SU-DHL-6 (cell line): ENCODE results near the gene KDM1B.

ENCODE experiments used
- H2AFZ ChIP-seq: fragments of 200-600 bp; sonication (generic); 2 replicates; pipeline ENCODE4 v1.6.1; 2014; ENCODE audit warnings: low read depth, mild to moderate bottlenecking, moderate library complexity, mixed read lengths, antibody characterized with exemption, low read length; ENCODE audit not compliant: severe bottlenecking
- H3F3A ChIP-seq: fragments of 200-600 bp; shearing (Covaris generic); 2 replicates; pipeline ENCODE4 v1.6.0; 2016; ENCODE audit warnings: antibody characterized with exemption, mild to moderate bottlenecking; ENCODE audit not compliant: insufficient read depth
- H3K27ac ChIP-seq: fragments of 200-600 bp; sonication (generic); 2 replicates; pipeline ENCODE4 v1.5.1; 2016; ENCODE audit warnings: low read depth, mild to moderate bottlenecking, low read length, moderate library complexity, mixed read lengths
- H3K27me3 ChIP-seq: fragments of 200-600 bp; sonication (generic), shearing (Covaris generic); 2 replicates; pipeline ENCODE4 v1.6.0; 2014; ENCODE audit warnings: mild to moderate bottlenecking, low read length
- H3K36me3 ChIP-seq: fragments of 200-600 bp; sonication (generic); 2 replicates; pipeline ENCODE4 v1.6.1; 2014; ENCODE audit warnings: mild to moderate bottlenecking, low read length, mixed read lengths
- H3K4me2 ChIP-seq: fragments of 300-600, 200-600 bp; shearing (Covaris generic), sonication (generic); 2 replicates; pipeline ENCODE4 v1.6.0; 2014; ENCODE audit warnings: low read length, low read depth, mild to moderate bottlenecking; ENCODE audit not compliant: poor library complexity, severe bottlenecking
- H3K4me3 ChIP-seq: fragments of 200-600 bp; sonication (generic); 2 replicates; pipeline ENCODE4 v1.5.1; 2014; ENCODE audit warnings: antibody characterized with exemption, low read length, mild to moderate bottlenecking, mixed read lengths; ENCODE audit not compliant: insufficient read depth, poor library complexity, severe bottlenecking
- H3K79me2 ChIP-seq: fragments of 200-600 bp; sonication (generic); 2 replicates; pipeline ENCODE4 v1.6.1; 2014; ENCODE audit warnings: mild to moderate bottlenecking, low read length, moderate library complexity; ENCODE audit not compliant: insufficient read depth
- H3K9ac ChIP-seq: fragments of 200-600 bp; sonication (generic); 2 replicates; pipeline ENCODE4 v1.7.0; 2014; ENCODE audit warnings: mild to moderate bottlenecking, low read length
- H3K9me2 ChIP-seq: fragments of 200-600 bp; sonication (generic); replicated peaks from 2 replicates; pipeline ENCODE4 v1.6.1; 2014; ENCODE audit warnings: low read length; ENCODE audit not compliant: insufficient read depth
- H3K9me3 ChIP-seq: fragments of 200-600 bp; sonication (generic); 2 replicates; pipeline ENCODE4 v1.6.1; 2014; ENCODE audit warnings: low read length, mixed read lengths; ENCODE audit not compliant: insufficient read depth
- H4K20me1 ChIP-seq: fragments of 200-600 bp; sonication (generic); 2 replicates; pipeline ENCODE4 v1.6.1; 2014; ENCODE audit warnings: low read depth, mild to moderate bottlenecking, antibody characterized with exemption, low read length, moderate library complexity, mixed read lengths
- EZH2phosphoT487 ChIP-seq: fragments of 200-600 bp; sonication (generic), shearing (Covaris generic); conservative IDR thresholded peaks from 2 replicates; pipeline ENCODE4 v1.6.1; 2018; ENCODE audit warnings: mild to moderate bottlenecking, antibody characterized with exemption, low read length, moderate library complexity, mixed read lengths
- TF ChIP-seq, protein P1 (sequence below): fragments of 200-600 bp; sonication (generic); IDR thresholded peaks from one replicate; pipeline ENCODE4 v1.5.1; 2017; ENCODE audit warnings: antibody characterized with exemption, mild to moderate bottlenecking, low read length, moderate library complexity; ENCODE audit not compliant: insufficient read depth, poor library complexity, severe bottlenecking

KDM1B gene

DNA sequence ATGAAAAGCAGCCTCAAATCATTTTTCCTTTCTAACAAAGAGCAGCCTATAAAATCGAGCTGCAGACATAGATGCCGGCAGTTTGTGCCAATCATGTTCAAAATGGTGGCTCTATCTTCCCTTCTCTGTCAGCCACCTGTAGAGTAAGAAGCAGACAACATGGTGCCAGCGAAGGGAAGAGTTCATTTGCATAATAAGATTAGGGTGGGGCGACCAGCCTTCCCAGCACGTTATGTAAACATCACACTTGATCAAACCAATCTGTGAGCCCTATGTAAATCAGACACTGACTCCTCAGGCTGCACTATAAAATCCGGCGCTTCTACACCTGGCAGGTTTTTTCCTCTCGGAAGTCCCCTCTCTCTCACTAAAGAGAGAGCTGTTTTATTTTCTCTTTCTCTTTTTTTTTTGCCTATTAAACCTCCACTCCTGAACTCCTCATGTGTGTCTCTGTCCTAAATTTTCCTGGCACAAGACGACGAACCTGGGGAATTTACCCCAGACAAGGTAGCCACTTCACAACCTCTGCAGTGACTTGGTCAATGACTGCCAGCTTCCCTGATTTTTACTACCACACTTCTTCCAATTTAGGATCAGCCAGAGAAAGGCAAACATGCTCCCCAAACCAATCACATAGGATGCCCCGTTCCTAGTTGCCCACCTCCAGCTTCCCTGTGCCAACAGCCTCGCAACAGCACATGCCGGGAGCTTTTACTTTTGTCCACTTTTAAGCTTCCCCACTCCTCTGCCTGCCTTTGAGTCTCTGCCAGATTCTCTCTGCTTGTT lies 13.2 kb upstream of the KDM1B start:
- H3K79me2 ChIP-seq, result no peaks in the 10 kb centered on the region
- no peak overlapping the region for H3K4me3 ChIP-seq
- H3K9me3 ChIP-seq, result no peaks in the 10 kb centered on the region
- TF ChIP-seq, protein P1, sequence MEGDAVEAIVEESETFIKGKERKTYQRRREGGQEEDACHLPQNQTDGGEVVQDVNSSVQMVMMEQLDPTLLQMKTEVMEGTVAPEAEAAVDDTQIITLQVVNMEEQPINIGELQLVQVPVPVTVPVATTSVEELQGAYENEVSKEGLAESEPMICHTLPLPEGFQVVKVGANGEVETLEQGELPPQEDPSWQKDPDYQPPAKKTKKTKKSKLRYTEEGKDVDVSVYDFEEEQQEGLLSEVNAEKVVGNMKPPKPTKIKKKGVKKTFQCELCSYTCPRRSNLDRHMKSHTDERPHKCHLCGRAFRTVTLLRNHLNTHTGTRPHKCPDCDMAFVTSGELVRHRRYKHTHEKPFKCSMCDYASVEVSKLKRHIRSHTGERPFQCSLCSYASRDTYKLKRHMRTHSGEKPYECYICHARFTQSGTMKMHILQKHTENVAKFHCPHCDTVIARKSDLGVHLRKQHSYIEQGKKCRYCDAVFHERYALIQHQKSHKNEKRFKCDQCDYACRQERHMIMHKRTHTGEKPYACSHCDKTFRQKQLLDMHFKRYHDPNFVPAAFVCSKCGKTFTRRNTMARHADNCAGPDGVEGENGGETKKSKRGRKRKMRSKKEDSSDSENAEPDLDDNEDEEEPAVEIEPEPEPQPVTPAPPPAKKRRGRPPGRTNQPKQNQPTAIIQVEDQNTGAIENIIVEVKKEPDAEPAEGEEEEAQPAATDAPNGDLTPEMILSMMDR, result no peak
- no peak for TF ChIP-seq EZH2phosphoT487
- no peaks in the 10 kb centered on the region for H3K36me3 ChIP-seq
- H4K20me1 ChIP-seq, result no peaks in the 10 kb centered on the region
- H2AFZ ChIP-seq, result no peak overlapping the region
- no peak overlapping the region for H3K27ac ChIP-seq
- no peaks in the 10 kb centered on the region for H3K9me2 ChIP-seq
- H3K4me2 ChIP-seq, result no peak overlapping the region
- H3K27me3 ChIP-seq, result no peaks in the 10 kb centered on the region
- H3K9ac ChIP-seq, result no peak overlapping the region
- no peaks in the 10 kb centered on the region for H3F3A ChIP-seq

DNA sequence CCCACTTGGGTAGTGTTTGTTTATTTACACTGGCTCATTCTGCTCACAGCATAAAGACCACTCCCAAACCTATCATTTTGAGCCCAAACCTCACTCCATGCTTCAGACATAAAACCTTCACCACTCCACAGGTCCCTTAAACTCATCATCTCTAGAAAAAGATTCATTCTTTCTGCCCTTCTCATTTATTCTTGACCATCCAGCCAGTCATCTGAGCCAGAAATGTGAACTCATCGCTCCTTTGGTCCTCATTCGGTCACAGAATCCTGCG lies 12.7 kb upstream of the KDM1B start:
- no peak overlapping the region for H3K4me2 ChIP-seq
- H3F3A ChIP-seq, result no peaks in the 10 kb centered on the region
- H3K36me3 ChIP-seq, result no peaks in the 10 kb centered on the region
- H4K20me1 ChIP-seq, result no peaks in the 10 kb centered on the region
- H3K27me3 ChIP-seq, result no peaks in the 10 kb centered on the region
- H3K9ac ChIP-seq, result no peak overlapping the region
- H3K79me2 ChIP-seq, result no peaks in the 10 kb centered on the region
- H3K4me3 ChIP-seq, result no peak overlapping the region
- H2AFZ ChIP-seq, result no peak overlapping the region
- no peak overlapping the region for H3K27ac ChIP-seq
- TF ChIP-seq, protein P1, result no peak
- no peak for TF ChIP-seq EZH2phosphoT487
- no peaks in the 10 kb centered on the region for H3K9me3 ChIP-seq
- H3K9me2 ChIP-seq, result no peaks in the 10 kb centered on the region

DNA sequence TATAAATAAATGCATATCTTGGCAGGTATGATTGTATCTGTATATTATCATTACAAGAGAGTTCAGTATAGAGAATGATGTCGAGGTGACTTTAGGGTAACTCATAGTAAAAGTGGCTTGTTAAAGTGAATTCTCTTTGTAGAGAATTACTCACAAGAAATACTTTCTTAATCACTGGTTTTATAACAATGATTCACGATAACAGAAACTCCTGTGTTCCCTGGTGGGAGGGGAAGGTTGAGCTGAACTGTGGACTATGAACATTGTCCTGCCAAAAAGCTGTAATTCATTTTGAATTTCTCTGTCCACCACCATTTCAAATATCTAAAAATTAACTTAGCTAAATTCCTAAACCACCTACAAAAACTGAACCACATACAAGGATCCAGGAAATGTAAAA lies 8.1 kb upstream of the KDM1B start:
- Histone ChIP-seq H3F3A (no peaks in the 10 kb centered on the region), H3K79me2 (no peaks in the 10 kb centered on the region), H3K9ac (no peak overlapping the region), H3K9me3 (no peaks in the 10 kb centered on the region), H3K4me2 (no peak overlapping the region), H3K36me3 (no peaks in the 10 kb centered on the region), H2AFZ (no peak overlapping the region), H3K27ac (no peak overlapping the region), H3K9me2 (no peaks in the 10 kb centered on the region), H3K4me3 (no peak overlapping the region), H4K20me1 (no peaks in the 10 kb centered on the region), H3K27me3 (no peaks in the 10 kb centered on the region)
- TF ChIP-seq, protein P1, result no peak
- no peak for TF ChIP-seq EZH2phosphoT487
